Fibroblast of lung (primary cell): Measurements from ENCODE around the gene CFB.

Experiments
- CTCF ChIP-seq, 2 donors: IDR thresholded peaks in 1 of 2; conservative IDR thresholded peaks in 1 of 2; 1 replicate in 1 of 2; 2 replicates in 1 of 2; pipeline ENCODE4 v1.5.1; 2011 to 2012; ENCODE audit warnings: low read length in 2 of 2, control low read depth in 1 of 2, inconsistent platforms in 1 of 2, low read depth in 1 of 2, mild to moderate bottlenecking in 1 of 2
- EZH2 ChIP-seq: IDR thresholded peaks from 2 replicates; pipeline ENCODE4 v1.5.1; 2012; ENCODE audit warnings: low read length, control low read depth, mild to moderate bottlenecking; ENCODE audit errors: missing control alignments

- TF ChIP-seq EZH2 (no peak), CTCF (conservative IDR thresholded peaks at IDR 0.05 in 1 of 2, IDR thresholded peaks at IDR 0.05 in 1 of 2; ENCODE audit: low read depth in 1 of 2, low read length in 2 of 2) (no peak)
These were observed 43.8 kb upstream of the CFB start, which contains the start of gene ZBTB12 for GRCh38 chr6:31901953-31902643.
